Fibroblast of pulmonary artery (primary cell): ENCODE data around the gene TMEFF2.
A peak's percentile ranks its signal among the peaks of the same experiment; 100 is the strongest.

ENCODE experiments used
- DNase-seq: peaks from one replicate; pipeline ENCODE4 v3.0.0-alpha.2; 2010; ENCODE audit warnings: low read depth
- H3K4me3 ChIP-seq: replicated peaks from 2 replicates; pipeline ENCODE4 v1.5.1; 2011; ENCODE audit warnings: low read depth, mild to moderate bottlenecking, control low read depth, low read length, moderate library complexity
- CTCF ChIP-seq: IDR thresholded peaks from 2 replicates; pipeline ENCODE4 v1.5.1; 2011; ENCODE audit warnings: mild to moderate bottlenecking, control low read depth, low read length, inconsistent platforms; ENCODE audit errors: missing control alignments

TMEFF2 gene

GRCh38 chr2:191910518-191910917 is 284.2 kb downstream of the TMEFF2 start:
- DNase-seq = peak; percentile 52
- H3K4me3 ChIP-seq = no peak overlapping the region
- TF ChIP-seq CTCF = no peak

GRCh38 chr2:191908874-191909273 is 285.9 kb downstream of the TMEFF2 start:
- DNase-seq = no peak
- H3K4me3 ChIP-seq = no peak overlapping the region
- TF ChIP-seq CTCF = no peak

GRCh38 chr2:191907545-191907944 is 287.2 kb downstream of the TMEFF2 start:
- peak; percentile 14 for DNase-seq
- no peak overlapping the region for H3K4me3 ChIP-seq
- TF ChIP-seq CTCF = peak; percentile 24

- DNase-seq = no peak
- TF ChIP-seq CTCF = no peak
- no peak overlapping the region for H3K4me3 ChIP-seq
These were observed 287.6 kb downstream of the TMEFF2 start for GRCh38 chr2:191907091-191907490.

GRCh38 chr2:191905336-191905735 is 289.4 kb downstream of the TMEFF2 start:
- H3K4me3 ChIP-seq = no peak overlapping the region
- TF ChIP-seq CTCF = no peak
- no peak for DNase-seq

- no peak overlapping the region for H3K4me3 ChIP-seq
- no peak for DNase-seq
- TF ChIP-seq CTCF = no peak
These were observed 293.7 kb downstream of the TMEFF2 start for GRCh38 chr2:191901031-191901430.

GRCh38 chr2:191899410-191899809 is 295.3 kb downstream of the TMEFF2 start:
- peak; percentile 88 for DNase-seq
- no peak overlapping the region for H3K4me3 ChIP-seq
- no peak for TF ChIP-seq CTCF
